Fibroblast of the aortic adventitia (primary cell): ENCODE measurements around the gene PRM3. TPM values are rescaled to one million over a fixed set of nuclear protein-coding genes. Genes with fewer than 3 reads are reported as not detected.

Source experiments
- DNase-seq: peaks from one replicate; pipeline ENCODE4 v3.0.0-alpha.2; 2010; ENCODE audit warnings: low read depth
- H3K4me3 ChIP-seq: 2 replicates; pipeline ENCODE4 v1.5.1; 2011; ENCODE audit warnings: low read depth, mild to moderate bottlenecking, control low read depth, low read length, moderate library complexity
- CTCF ChIP-seq: IDR thresholded peaks from 2 replicates; pipeline ENCODE4 v1.5.1; 2011; ENCODE audit warnings: mild to moderate bottlenecking, low read length, control low read depth, inconsistent platforms; ENCODE audit not compliant: insufficient read depth
- total RNA-seq: library from RNA; depleted of rRNA; stranded (reverse); fragments of >200 nt; gene quantifications from 2 replicates; pipeline ENCODE4 v1.2.3, GENCODE V29; 2012; ENCODE audit warnings: low replicate concordance

The PRM3 gene
- total RNA-seq, 1 donor: not detected

GRCh38 chr16:11310634-11310977 lies 37.2 kb upstream of the PRM3 start:
- no peak for TF ChIP-seq CTCF
- H3K4me3 ChIP-seq: no peak overlapping the region
- DNase-seq: no peak

- DNase-seq: no peak
- no peak overlapping the region for H3K4me3 ChIP-seq
- no peak for TF ChIP-seq CTCF
Observed at GRCh38 chr16:11309895-11310633, 36.6 kb upstream of the PRM3 start.

GRCh38 chr16:11308493-11309283 lies 35.3 kb upstream of the PRM3 start:
- no peak for TF ChIP-seq CTCF
- DNase-seq: no peak
- H3K4me3 ChIP-seq: no peak overlapping the region

- H3K4me3 ChIP-seq: no peak overlapping the region
- TF ChIP-seq CTCF: no peak
- no peak for DNase-seq
Observed at GRCh38 chr16:11307639-11308492, 34.4 kb upstream of the PRM3 start.

GRCh38 chr16:11306997-11307638 lies 33.7 kb upstream of the PRM3 start:
- TF ChIP-seq CTCF: no peak
- DNase-seq: no peak
- no peak overlapping the region for H3K4me3 ChIP-seq

GRCh38 chr16:11306381-11306780 lies 33.0 kb upstream of the PRM3 start:
- DNase-seq: no peak
- TF ChIP-seq CTCF: no peak
- no peak overlapping the region for H3K4me3 ChIP-seq
